Gastrocnemius medialis (tissue), 4 donors: ENCODE data around the gene CHMP5. TPM values are rescaled to one million over a fixed set of nuclear protein-coding genes. Genes with fewer than 3 reads are reported as not detected.

Source experiments
- ATAC-seq, 2 donors: fragments of 150-250 bp; one replicate each; pipeline ENCODE4 v1.9.1; 2016
- DNase-seq, 2 donors: peaks; one replicate each; pipeline ENCODE4 v3.0.0-alpha.2; 2019
- H3K27ac ChIP-seq, 4 donors: fragments of 200-600 bp; sonication (generic); 1 replicate in 1 of 4; 2 replicates in 3 of 4; pipeline ENCODE4 v1.5.1; 2016 to 2018; ENCODE audit warnings: mild to moderate bottlenecking in 2 of 4, moderate library complexity in 1 of 4
- H3K27me3 ChIP-seq, 3 donors: fragments of 200-600 bp; sonication (generic) in 2 of 3; 1 replicate in 1 of 3; 2 replicates in 2 of 3; pipeline versions ENCODE4 v1.5.1 to v1.6.0; 2016 to 2019; ENCODE audit warnings: mild to moderate bottlenecking in 1 of 3, moderate library complexity in 1 of 3
- H3K36me3 ChIP-seq, 2 donors: fragments of 200-600 bp; sonication (generic) in 1 of 2; one replicate each; pipeline ENCODE4 v1.5.1; 2017 to 2018
- H3K4me1 ChIP-seq, 2 donors: fragments of 200-600 bp; sonication (generic) in 1 of 2; one replicate each; pipeline ENCODE4 v1.5.1; 2016 to 2017; ENCODE audit warnings: mild to moderate bottlenecking in 2 of 2
- H3K4me3 ChIP-seq, 4 donors: fragments of 200-600 bp; sonication (generic) in 3 of 4; 1 replicate in 1 of 4; 2 replicates in 3 of 4; pipeline ENCODE4 v1.5.1; 2016 to 2019; ENCODE audit warnings: mild to moderate bottlenecking in 2 of 4
- H3K9me3 ChIP-seq, 3 donors: fragments of 200-600 bp; sonication (generic) in 2 of 3; 1 replicate in 1 of 3; 2 replicates in 2 of 3; pipeline ENCODE4 v1.5.1; 2016 to 2019
- CTCF ChIP-seq, 5 experiments: fragments of 450-650 bp in 3 of 5; fragments of 200-600 bp in 2 of 5; sonication (generic) in 2 of 5; IDR thresholded peaks in 4 of 5; conservative IDR thresholded peaks in 1 of 5; 1 replicate in 4 of 5; 2 replicates in 1 of 5; pipeline ENCODE4 v1.5.1; 2016 to 2019; ENCODE audit warnings: antibody characterized with exemption in 5 of 5, mild to moderate bottlenecking in 3 of 5, moderate library complexity in 3 of 5
- POLR2A ChIP-seq, 2 donors: fragments of 450-650 bp; IDR thresholded peaks; one replicate each; pipeline ENCODE4 v1.6.1; 2017; ENCODE audit warnings: antibody characterized with exemption in 2 of 2, mild to moderate bottlenecking in 2 of 2, moderate library complexity in 2 of 2
- in situ Hi-C, 4 donors: fragments of 200-750 bp; cut with MboI; loops; one replicate each; pipeline versions ENCODE4 v1.15.0 to v1.8.0; 2017; ENCODE audit warnings: low sequenced_read_pairs in 4 of 4
- intact Hi-C: fragments of 100-400 bp; cut with DNase I; formaldehyde crosslinking; loops from one replicate; pipeline ENCODE4 v1.15.1; 2023; ENCODE audit warnings: low total_unique reads
- total RNA-seq, 4 donors: library from RNA; depleted of rRNA; stranded (reverse); fragments of >200 nt; gene quantifications; one replicate each; pipeline versions ENCODE4 v1.1.0 to v1.2.3, GENCODE V29; 2016

Gene CHMP5
- 10 to 100 TPM; 42.8 to 50.7 (median 47.8) TPM for total RNA-seq

DNA sequence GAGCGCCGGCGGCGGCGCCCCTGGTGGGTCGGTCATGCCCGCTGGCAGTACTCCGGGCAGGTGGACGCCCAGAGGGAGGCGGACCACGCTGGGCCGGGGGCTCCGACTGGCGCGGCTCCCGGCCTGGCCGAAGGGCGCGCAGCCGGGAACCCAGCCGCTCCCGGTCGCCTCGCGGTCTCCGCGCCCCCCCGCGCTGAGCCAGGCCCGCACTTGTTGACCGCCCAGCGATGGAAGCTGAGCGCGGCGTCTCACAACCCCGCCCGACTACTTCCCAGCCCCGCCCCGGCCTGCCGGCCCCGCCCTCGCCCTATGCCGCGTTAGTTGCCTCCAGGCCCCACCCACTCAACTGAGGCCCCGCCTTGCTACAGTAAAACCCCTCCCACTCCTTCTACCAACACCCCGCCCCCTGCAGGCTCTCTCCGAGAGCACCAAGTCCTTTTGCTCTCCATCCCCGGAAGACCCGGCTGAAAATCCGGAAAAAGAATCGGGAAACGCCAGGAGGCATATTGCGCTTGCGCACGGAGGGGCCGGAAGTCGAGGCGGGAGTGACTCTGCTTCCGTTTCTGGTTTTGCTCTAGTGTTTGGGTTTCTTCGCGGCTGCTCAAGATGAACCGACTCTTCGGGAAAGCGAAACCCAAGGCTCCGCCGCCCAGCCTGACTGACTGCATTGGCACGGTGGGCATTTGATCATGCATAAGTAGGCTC is at the start of gene CHMP5, which contains the start of gene BAG1:
CHMP5 (plus strand) TSS at position 577 of the 705 bp plus-strand sequence; CDS start at position 607, 30 bp downstream.
BAG1 (minus strand) TSS at position 236 of the 705 bp plus-strand sequence.
- peak; percentile 98 to 99 for TF ChIP-seq POLR2A (IDR thresholded peaks at IDR 0.05)
- TF ChIP-seq CTCF (IDR thresholded peaks at IDR 0.05 in 4 of 5, conservative IDR thresholded peaks at IDR 0.05 in 1 of 5): peak in 3 of 5 experiments; percentile 21 to 51 (median 48)
- Histone ChIP-seq H3K36me3 (peaks cover 0 to 51% of the 10 kb centered on the region in 2 donors), H3K9me3 (no peaks in the 10 kb centered on the region), H3K4me1 (peaks cover 17 to 20% of the 10 kb centered on the region in 2 donors), H3K4me3 (peak within 1 kb of the TSS; percentile 86 to 100 (median 90)), H3K27ac (peak within 1 kb of the TSS; percentile 96 to 100 (median 98)), H3K27me3 (no peaks in the 10 kb centered on the region)
- peak; percentile 99 to 100 for DNase-seq
- in situ Hi-C loops: no loop called here
- peak; percentile 88 to 91 for ATAC-seq
- intact Hi-C loops: loop anchor here (1.0 kb wide), 1 partner anchor 26 kb away; the partner anchor contains the start of gene NFX1

DNA sequence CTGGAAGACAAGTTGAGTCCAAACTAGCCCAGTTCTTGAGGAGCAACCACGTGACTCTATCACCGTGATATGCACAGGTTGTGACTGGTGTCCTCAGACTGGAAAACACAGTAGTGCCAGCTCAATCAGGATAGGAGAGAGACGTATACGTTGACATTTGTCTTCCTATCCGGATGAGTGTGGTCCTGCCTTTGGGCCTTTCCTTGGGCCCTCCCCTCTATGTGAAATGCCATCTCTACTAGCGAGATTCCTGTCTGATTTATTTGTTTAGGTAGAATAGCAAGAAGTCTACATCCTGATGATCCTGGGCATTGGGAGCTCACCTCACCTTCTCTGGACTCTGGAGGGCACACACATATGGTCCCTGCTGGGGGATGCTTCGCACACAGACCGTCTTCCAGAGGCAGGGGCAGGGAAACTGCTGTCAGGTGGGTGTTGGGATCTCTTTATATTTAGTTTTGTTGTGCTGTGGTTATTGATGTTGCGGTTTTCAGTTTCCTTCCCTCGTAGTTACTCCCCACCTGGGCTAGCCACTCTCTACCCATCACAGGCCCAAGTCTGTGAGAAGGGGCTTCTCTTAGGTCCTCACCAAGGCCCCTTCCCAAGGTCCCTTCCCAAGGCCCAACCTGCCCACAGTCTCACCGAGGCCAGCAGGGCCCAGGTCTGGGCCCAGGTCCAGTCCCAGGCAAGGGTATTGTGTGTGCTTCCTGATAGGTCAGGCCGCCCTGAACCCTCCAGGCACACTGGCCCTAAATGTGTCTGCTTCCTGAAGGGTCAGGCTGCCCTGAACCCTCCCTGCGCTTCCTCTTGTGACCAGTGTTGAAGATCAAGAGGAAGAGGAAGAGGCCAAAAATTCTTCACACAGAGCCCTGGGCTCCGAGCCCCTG is 43.9 kb upstream of the CHMP5 start:
- H3K4me3 ChIP-seq: no peak overlapping the region
- DNase-seq (no peak), ATAC-seq (no peak)
- intact Hi-C loops: loop anchor here (5.0 kb wide), 1 partner anchor 34 kb away; no protein-coding TSS in a partner anchor
- peaks cover 4 to 6% of the 10 kb centered on the region in 2 donors for H3K4me1 ChIP-seq
- H3K27ac ChIP-seq: no peak overlapping the region
- in situ Hi-C loops: loop anchor here in 1 of 4 donors (10.0 kb wide), 1 partner anchor 46 kb away; no protein-coding TSS in a partner anchor
- TF ChIP-seq POLR2A (IDR thresholded peaks at IDR 0.05): no peak
- no peak for TF ChIP-seq CTCF (IDR thresholded peaks at IDR 0.05 in 4 of 5, conservative IDR thresholded peaks at IDR 0.05 in 1 of 5)
- no peaks in the 10 kb centered on the region for H3K36me3 ChIP-seq
- H3K27me3 ChIP-seq: no peaks in the 10 kb centered on the region
- no peaks in the 10 kb centered on the region for H3K9me3 ChIP-seq

DNA sequence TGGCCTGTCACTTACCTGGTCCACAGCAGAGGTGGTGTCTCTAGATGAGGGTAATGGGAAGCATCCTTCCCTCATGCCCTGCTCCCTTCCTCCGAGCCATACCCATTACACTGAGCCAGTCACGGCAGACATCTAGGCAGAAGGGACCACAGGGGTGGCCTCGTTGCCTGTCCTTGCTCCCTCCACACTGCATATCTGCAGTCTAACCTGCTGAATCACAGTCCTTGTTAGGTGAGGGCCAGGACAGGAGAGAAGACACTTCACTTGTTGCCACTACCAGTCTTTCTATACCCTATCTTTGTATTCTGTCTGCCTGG is 43.3 kb upstream of the CHMP5 start:
- H3K4me1 ChIP-seq: peaks cover 4 to 7% of the 10 kb centered on the region in 2 donors
- no peak for TF ChIP-seq POLR2A (IDR thresholded peaks at IDR 0.05)
- TF ChIP-seq CTCF (IDR thresholded peaks at IDR 0.05 in 4 of 5, conservative IDR thresholded peaks at IDR 0.05 in 1 of 5): no peak
- no peaks in the 10 kb centered on the region for H3K36me3 ChIP-seq
- in situ Hi-C loops: loop anchor here in 1 of 4 donors (10.0 kb wide), 1 partner anchor 47 kb away; no protein-coding TSS in a partner anchor
- H3K9me3 ChIP-seq: no peaks in the 10 kb centered on the region
- H3K27ac ChIP-seq: no peak overlapping the region
- intact Hi-C loops: loop anchor here (5.0 kb wide), 1 partner anchor 34 kb away; no protein-coding TSS in a partner anchor
- no peaks in the 10 kb centered on the region for H3K27me3 ChIP-seq
- ATAC-seq: no peak
- DNase-seq: no peak
- no peak overlapping the region for H3K4me3 ChIP-seq

- in situ Hi-C loops: loop anchor here in 1 of 4 donors (10.0 kb wide), 1 partner anchor 47 kb away; no protein-coding TSS in a partner anchor
- intact Hi-C loops: loop anchor here (1.0 to 5.0 kb wide), 2 partner anchors 35 to 136 kb away; no protein-coding TSS in a partner anchor
- no peak for ATAC-seq
Measured at GRCh38 chr9:33222031-33222430, 42.8 kb upstream of the CHMP5 start.

More at GRCh38 chr9:33222031-33222430, 42.8 kb upstream of the CHMP5 start:
- H3K27ac ChIP-seq: no peak overlapping the region
- no peaks in the 10 kb centered on the region for H3K36me3 ChIP-seq
- peaks cover 4 to 7% of the 10 kb centered on the region in 2 donors for H3K4me1 ChIP-seq
- TF ChIP-seq POLR2A (IDR thresholded peaks at IDR 0.05) (no peak), CTCF (IDR thresholded peaks at IDR 0.05 in 4 of 5, conservative IDR thresholded peaks at IDR 0.05 in 1 of 5) (no peak)
- no peak for DNase-seq
- H3K27me3 ChIP-seq: no peaks in the 10 kb centered on the region
- no peak overlapping the region for H3K4me3 ChIP-seq
- H3K9me3 ChIP-seq: no peaks in the 10 kb centered on the region
